HepG2 (cell line): ENCODE measurements around the gene CDKN1A. TPM values are rescaled to one million over a fixed set of nuclear protein-coding genes. Genes with fewer than 3 reads are reported as not detected.

Experiments used
- AKAP8 ChIP-seq: sonication (generic); formaldehyde crosslinking; IDR thresholded peaks from 2 replicates; pipeline ENCODE4 v1.5.1; 2020; ENCODE audit warnings: mild to moderate bottlenecking, missing genetic modification reagents
- FOXA1 ChIP-seq, 2 experiments: fragments of 450-650 bp in 1 of 2; sonication (generic) in 1 of 2; formaldehyde crosslinking in 1 of 2; IDR thresholded peaks; 2 replicates each; pipeline versions ENCODE4 v1.4.0 to v1.6.1; 2016 to 2020; ENCODE audit warnings: missing genetic modification reagents in 1 of 2
- KLF15 ChIP-seq: sonication (generic); formaldehyde crosslinking; IDR thresholded peaks from 2 replicates; pipeline ENCODE4 v1.8.1; 2023; ENCODE audit warnings: borderline replicate concordance, mild to moderate bottlenecking, inconsistent platforms, missing genetic modification reagents, mixed read lengths
- MBNL3 ChIP-seq: fragments of 250-450 bp; sonication (Bioruptor Pico); conservative IDR thresholded peaks from 2 replicates; pipeline ENCODE4 v1.8.0; 2022; ENCODE audit warnings: mild to moderate bottlenecking, inconsistent platforms
- MLLT10 ChIP-seq: sonication (generic); formaldehyde crosslinking; IDR thresholded peaks from 2 replicates; pipeline ENCODE4 v1.4.0; 2020; ENCODE audit warnings: missing genetic modification reagents
- NBN ChIP-seq: fragments of 450-650 bp; conservative IDR thresholded peaks from 2 replicates; pipeline ENCODE4 v1.6.1; 2017
- NFE2L1 ChIP-seq: sonication (generic); formaldehyde crosslinking; IDR thresholded peaks from 2 replicates; pipeline ENCODE4 v1.4.0; 2020; ENCODE audit warnings: missing genetic modification reagents, mild to moderate bottlenecking, borderline replicate concordance
- RFX5 ChIP-seq: IDR thresholded peaks from 2 replicates; pipeline ENCODE4 v1.6.1; 2011; ENCODE audit warnings: low read depth, low read length, improper control_type of control experiment
- TMF1 ChIP-seq: sonication (generic); formaldehyde crosslinking; IDR thresholded peaks from 2 replicates; pipeline ENCODE4 v1.8.1; 2022; ENCODE audit warnings: low read depth, missing genetic modification reagents
- TOPORS ChIP-seq: sonication (generic); formaldehyde crosslinking; IDR thresholded peaks from 2 replicates; pipeline ENCODE4 v1.8.0; 2023; ENCODE audit warnings: mild to moderate bottlenecking, missing genetic modification reagents
- YY1 ChIP-seq: IDR thresholded peaks from 2 replicates; pipeline ENCODE4 v1.6.1; 2011; ENCODE audit warnings: low read length, low read depth, moderate library complexity, mild to moderate bottlenecking; ENCODE audit not compliant: insufficient read depth, insufficient replicate concordance
- ZFP36L2 ChIP-seq: sonication (generic); formaldehyde crosslinking; IDR thresholded peaks from 2 replicates; pipeline ENCODE4 v1.4.0; 2020; ENCODE audit warnings: missing genetic modification reagents
- ZNF432 ChIP-seq: sonication (generic); formaldehyde crosslinking; IDR thresholded peaks from 2 replicates; pipeline ENCODE4 v1.5.0; 2020; ENCODE audit warnings: missing genetic modification reagents, mild to moderate bottlenecking, borderline replicate concordance
- ZNF451 ChIP-seq: sonication (generic); formaldehyde crosslinking; IDR thresholded peaks from 2 replicates; pipeline ENCODE4 v1.5.0; 2020; ENCODE audit warnings: mild to moderate bottlenecking, missing genetic modification reagents
- ZNF484 ChIP-seq: sonication (generic); formaldehyde crosslinking; IDR thresholded peaks from 2 replicates; pipeline ENCODE4 v1.5.1; 2020; ENCODE audit warnings: mild to moderate bottlenecking, low read depth, missing genetic modification reagents, borderline replicate concordance
- ZNF674 ChIP-seq: sonication (generic); formaldehyde crosslinking; IDR thresholded peaks from 2 replicates; pipeline ENCODE4 v1.5.0; 2020; ENCODE audit warnings: low read depth, mild to moderate bottlenecking, missing genetic modification reagents
- ZNF782 ChIP-seq: sonication (generic); formaldehyde crosslinking; IDR thresholded peaks from 2 replicates; pipeline ENCODE4 v1.4.0; 2020; ENCODE audit warnings: missing genetic modification reagents, mild to moderate bottlenecking, borderline replicate concordance
- ZNF816 ChIP-seq: sonication (generic); formaldehyde crosslinking; IDR thresholded peaks from 2 replicates; pipeline ENCODE4 v1.8.0; 2022; ENCODE audit warnings: missing genetic modification reagents, mild to moderate bottlenecking, borderline replicate concordance
- ZSCAN30 ChIP-seq: sonication (generic); formaldehyde crosslinking; IDR thresholded peaks from 2 replicates; pipeline ENCODE4 v1.5.0; 2020; ENCODE audit warnings: mild to moderate bottlenecking, missing genetic modification reagents
- polyA plus RNA-seq, 8 experiments: library from polyadenylated mRNA; depleted of rRNA in 3 of 8; stranded (reverse) in 7 of 8; unstranded in 1 of 8; fragments of >200 nt; fragmentation: Illumina TruSeq in 4 of 8; extraction: Trizol in 4 of 8; gene quantifications; 2 replicates each; pipeline versions ENCODE4 v1.2.1 to v1.2.3, GENCODE V29; 2011 to 2016; ENCODE audit warnings: low read depth in 4 of 8, missing spikeins in 1 of 8, mixed read lengths in 1 of 8; ENCODE audit not compliant: insufficient read depth in 1 of 8
- total RNA-seq, 5 experiments: library from RNA; depleted of rRNA; stranded (reverse); fragments of >200 nt; fragmentation: Illumina TruSeq; extraction: Trizol; gene quantifications; 2 replicates each; pipeline ENCODE4 v1.2.3, GENCODE V29; 2016; ENCODE audit warnings: low read depth in 1 of 5
- TF ChIP-seq, protein P1 (sequence below): sonication (generic); formaldehyde crosslinking; IDR thresholded peaks from 2 replicates; pipeline ENCODE4 v1.4.0; 2020; ENCODE audit warnings: missing genetic modification reagents
- TF ChIP-seq, protein P2 (sequence below): sonication (generic); formaldehyde crosslinking; IDR thresholded peaks from 2 replicates; pipeline ENCODE4 v1.4.0; 2020; ENCODE audit warnings: missing genetic modification reagents
- TF ChIP-seq, protein P3 (sequence below): sonication (generic); formaldehyde crosslinking; IDR thresholded peaks from 2 replicates; pipeline ENCODE4 v1.5.1; 2020; ENCODE audit warnings: mild to moderate bottlenecking, missing genetic modification reagents, moderate library complexity

CDKN1A gene
- total and polyA plus RNA-seq, 2 of the 13 experiments (the other 11 are each of a cell fraction or from before 2014, with no cell fraction given), result 60.7 to 92.1 TPM

DNA sequence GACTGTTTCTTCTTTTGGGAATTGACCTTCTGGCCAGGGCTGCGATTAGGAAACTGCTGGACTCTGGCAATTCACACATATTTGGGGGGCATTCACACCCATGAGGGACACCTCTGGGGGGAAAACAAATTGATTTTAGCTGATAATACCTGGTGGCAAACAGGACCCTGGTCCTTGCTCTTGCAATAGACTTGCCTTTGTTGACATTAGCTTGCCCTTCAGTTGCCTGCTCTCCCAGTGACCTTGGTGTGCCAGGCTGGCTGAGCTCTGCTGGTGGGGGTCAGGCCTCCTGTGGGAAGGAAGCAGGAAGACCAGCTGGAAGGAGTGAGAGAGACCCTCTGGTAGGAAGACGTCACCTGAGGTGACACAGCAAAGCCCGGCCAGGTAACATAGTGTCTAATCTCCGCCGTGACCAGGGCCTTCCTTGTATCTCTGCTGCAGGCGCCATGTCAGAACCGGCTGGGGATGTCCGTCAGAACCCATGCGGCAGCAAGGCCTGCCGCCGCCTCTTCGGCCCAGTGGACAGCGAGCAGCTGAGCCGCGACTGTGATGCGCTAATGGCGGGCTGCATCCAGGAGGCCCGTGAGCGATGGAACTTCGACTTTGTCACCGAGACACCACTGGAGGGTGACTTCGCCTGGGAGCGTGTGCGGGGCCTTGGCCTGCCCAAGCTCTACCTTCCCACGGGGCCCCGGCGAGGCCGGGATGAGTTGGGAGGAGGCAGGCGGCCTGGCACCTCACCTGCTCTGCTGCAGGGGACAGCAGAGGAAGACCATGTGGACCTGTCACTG is 5.3 kb downstream of the CDKN1A start (continued):
- TF ChIP-seq, protein P1, sequence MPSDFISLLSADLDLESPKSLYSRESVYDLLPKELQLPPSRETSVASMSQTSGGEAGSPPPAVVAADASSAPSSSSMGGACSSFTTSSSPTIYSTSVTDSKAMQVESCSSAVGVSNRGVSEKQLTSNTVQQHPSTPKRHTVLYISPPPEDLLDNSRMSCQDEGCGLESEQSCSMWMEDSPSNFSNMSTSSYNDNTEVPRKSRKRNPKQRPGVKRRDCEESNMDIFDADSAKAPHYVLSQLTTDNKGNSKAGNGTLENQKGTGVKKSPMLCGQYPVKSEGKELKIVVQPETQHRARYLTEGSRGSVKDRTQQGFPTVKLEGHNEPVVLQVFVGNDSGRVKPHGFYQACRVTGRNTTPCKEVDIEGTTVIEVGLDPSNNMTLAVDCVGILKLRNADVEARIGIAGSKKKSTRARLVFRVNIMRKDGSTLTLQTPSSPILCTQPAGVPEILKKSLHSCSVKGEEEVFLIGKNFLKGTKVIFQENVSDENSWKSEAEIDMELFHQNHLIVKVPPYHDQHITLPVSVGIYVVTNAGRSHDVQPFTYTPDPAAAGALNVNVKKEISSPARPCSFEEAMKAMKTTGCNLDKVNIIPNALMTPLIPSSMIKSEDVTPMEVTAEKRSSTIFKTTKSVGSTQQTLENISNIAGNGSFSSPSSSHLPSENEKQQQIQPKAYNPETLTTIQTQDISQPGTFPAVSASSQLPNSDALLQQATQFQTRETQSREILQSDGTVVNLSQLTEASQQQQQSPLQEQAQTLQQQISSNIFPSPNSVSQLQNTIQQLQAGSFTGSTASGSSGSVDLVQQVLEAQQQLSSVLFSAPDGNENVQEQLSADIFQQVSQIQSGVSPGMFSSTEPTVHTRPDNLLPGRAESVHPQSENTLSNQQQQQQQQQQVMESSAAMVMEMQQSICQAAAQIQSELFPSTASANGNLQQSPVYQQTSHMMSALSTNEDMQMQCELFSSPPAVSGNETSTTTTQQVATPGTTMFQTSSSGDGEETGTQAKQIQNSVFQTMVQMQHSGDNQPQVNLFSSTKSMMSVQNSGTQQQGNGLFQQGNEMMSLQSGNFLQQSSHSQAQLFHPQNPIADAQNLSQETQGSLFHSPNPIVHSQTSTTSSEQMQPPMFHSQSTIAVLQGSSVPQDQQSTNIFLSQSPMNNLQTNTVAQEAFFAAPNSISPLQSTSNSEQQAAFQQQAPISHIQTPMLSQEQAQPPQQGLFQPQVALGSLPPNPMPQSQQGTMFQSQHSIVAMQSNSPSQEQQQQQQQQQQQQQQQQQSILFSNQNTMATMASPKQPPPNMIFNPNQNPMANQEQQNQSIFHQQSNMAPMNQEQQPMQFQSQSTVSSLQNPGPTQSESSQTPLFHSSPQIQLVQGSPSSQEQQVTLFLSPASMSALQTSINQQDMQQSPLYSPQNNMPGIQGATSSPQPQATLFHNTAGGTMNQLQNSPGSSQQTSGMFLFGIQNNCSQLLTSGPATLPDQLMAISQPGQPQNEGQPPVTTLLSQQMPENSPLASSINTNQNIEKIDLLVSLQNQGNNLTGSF (CRISPR knock-in tag), result no peak
- TF ChIP-seq AKAP8 (CRISPR knock-in tag) (peak; percentile 93), ZNF782 (peak; percentile 83; the same call in 1 of the 2 replicates), ZNF816 (CRISPR knock-in tag) (peak; percentile 98; the same call in 1 of the 2 replicates), KLF15 (peak; percentile 70; the same call in 1 of the 2 replicates), MBNL3 (CRISPR knock-in tag) (no peak), NBN (no peak), ZNF451 (CRISPR knock-in tag) (no peak; the same call in 1 of the 2 replicates), ZNF432 (CRISPR knock-in tag) (no peak), ZNF674 (CRISPR knock-in tag) (no peak), MLLT10 (no peak), TMF1 (CRISPR knock-in tag) (peak; percentile 97; the same call in 1 of the 2 replicates), NFE2L1 (CRISPR knock-in tag) (no peak), FOXA1 (IDR thresholded peaks at IDR 0.05) (peak; percentile 88), FOXA1 (CRISPR knock-in tag; IDR thresholded peaks at IDR 0.05) (peak; percentile 99), RFX5 (no peak), ZSCAN30 (CRISPR knock-in tag) (no peak), ZNF484 (CRISPR knock-in tag) (peak; percentile 90; the same call in 1 of the 2 replicates), YY1 (no peak), ZFP36L2 (CRISPR knock-in tag) (0 out of 2 replicates have a peak, but pooled peaks have one; percentile 30), TOPORS (CRISPR knock-in tag) (peak; percentile 98)
- TF ChIP-seq, protein P2, sequence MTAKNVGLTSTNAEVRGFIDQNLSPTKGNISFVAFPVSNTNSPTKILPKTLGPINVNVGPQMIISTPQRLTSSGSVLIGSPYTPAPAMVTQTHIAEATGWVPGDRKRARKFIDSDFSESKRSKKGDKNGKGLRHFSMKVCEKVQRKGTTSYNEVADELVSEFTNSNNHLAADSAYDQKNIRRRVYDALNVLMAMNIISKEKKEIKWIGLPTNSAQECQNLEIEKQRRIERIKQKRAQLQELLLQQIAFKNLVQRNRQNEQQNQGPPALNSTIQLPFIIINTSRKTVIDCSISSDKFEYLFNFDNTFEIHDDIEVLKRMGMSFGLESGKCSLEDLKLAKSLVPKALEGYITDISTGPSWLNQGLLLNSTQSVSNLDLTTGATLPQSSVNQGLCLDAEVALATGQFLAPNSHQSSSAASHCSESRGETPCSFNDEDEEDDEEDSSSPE (CRISPR knock-in tag), result no peak
- TF ChIP-seq, protein P3, sequence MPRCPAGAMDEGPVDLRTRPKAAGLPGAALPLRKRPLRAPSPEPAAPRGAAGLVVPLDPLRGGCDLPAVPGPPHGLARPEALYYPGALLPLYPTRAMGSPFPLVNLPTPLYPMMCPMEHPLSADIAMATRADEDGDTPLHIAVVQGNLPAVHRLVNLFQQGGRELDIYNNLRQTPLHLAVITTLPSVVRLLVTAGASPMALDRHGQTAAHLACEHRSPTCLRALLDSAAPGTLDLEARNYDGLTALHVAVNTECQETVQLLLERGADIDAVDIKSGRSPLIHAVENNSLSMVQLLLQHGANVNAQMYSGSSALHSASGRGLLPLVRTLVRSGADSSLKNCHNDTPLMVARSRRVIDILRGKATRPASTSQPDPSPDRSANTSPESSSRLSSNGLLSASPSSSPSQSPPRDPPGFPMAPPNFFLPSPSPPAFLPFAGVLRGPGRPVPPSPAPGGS (CRISPR knock-in tag), result peak; percentile 77; the same call in 1 of the 2 replicates
